Measurements from ENCODE around the gene BTNL8. TPM values are rescaled to one million over a fixed set of nuclear protein-coding genes. Genes with fewer than 3 reads are reported as not detected.
A peak's percentile ranks its signal among the peaks of the same experiment; 100 is the strongest.

The BTNL8 gene
- total RNA-seq, 1 donor from 2014 or later: not detected

- DNase-seq (ENCODE audit: low read depth): peak; percentile 22
- no peak overlapping the region for H3K4me3 ChIP-seq (ENCODE audit: low read depth, low read length)
- TF ChIP-seq CTCF (conservative IDR thresholded peaks at IDR 0.05; ENCODE audit: low read depth, low read length): peak; percentile 94
Measured at GRCh38 chr5:180868960-180869359, 30.0 kb upstream of the BTNL8 start.

- H3K4me3 ChIP-seq (ENCODE audit: low read depth, low read length): no peak overlapping the region
- DNase-seq (ENCODE audit: low read depth): no peak
- no peak for TF ChIP-seq CTCF (conservative IDR thresholded peaks at IDR 0.05; ENCODE audit: low read depth, low read length)
Measured at GRCh38 chr5:180869587-180869986, 29.4 kb upstream of the BTNL8 start.

GRCh38 chr5:180870276-180871068 lies 28.5 kb upstream of the BTNL8 start:
- no peak overlapping the region for H3K4me3 ChIP-seq (ENCODE audit: low read depth, low read length)
- DNase-seq (ENCODE audit: low read depth): no peak
- TF ChIP-seq CTCF (conservative IDR thresholded peaks at IDR 0.05; ENCODE audit: low read depth, low read length): no peak

- no peak overlapping the region for H3K4me3 ChIP-seq (ENCODE audit: low read depth, low read length)
- TF ChIP-seq CTCF (conservative IDR thresholded peaks at IDR 0.05; ENCODE audit: low read depth, low read length): no peak
- no peak for DNase-seq (ENCODE audit: low read depth)
Measured at GRCh38 chr5:180872419-180872818, 26.5 kb upstream of the BTNL8 start.

- DNase-seq (ENCODE audit: low read depth): no peak
- no peak for TF ChIP-seq CTCF (conservative IDR thresholded peaks at IDR 0.05; ENCODE audit: low read depth, low read length)
- H3K4me3 ChIP-seq (ENCODE audit: low read depth, low read length): no peak overlapping the region
Measured at GRCh38 chr5:180873615-180874520, 25.1 kb upstream of the BTNL8 start.

- no peak overlapping the region for H3K4me3 ChIP-seq (ENCODE audit: low read depth, low read length)
- no peak for TF ChIP-seq CTCF (conservative IDR thresholded peaks at IDR 0.05; ENCODE audit: low read depth, low read length)
- no peak for DNase-seq (ENCODE audit: low read depth)
Measured at GRCh38 chr5:180874804-180875582, 24.0 kb upstream of the BTNL8 start.
